Measurements from ENCODE around the gene ASPSCR1. TPM values are rescaled to one million over a fixed set of nuclear protein-coding genes. Genes with fewer than 3 reads are reported as not detected.
"Not testable (repeated sequence)": the region's sequence is repeated elsewhere in the genome, so short reads cannot be mapped to it uniquely, and the experiment has no call there.

ASPSCR1 gene
- total and polyA plus RNA-seq, 2 of the 13 experiments (the other 11 are each of a cell fraction or from before 2014, with no cell fraction given), result 274 to 314 TPM

DNA sequence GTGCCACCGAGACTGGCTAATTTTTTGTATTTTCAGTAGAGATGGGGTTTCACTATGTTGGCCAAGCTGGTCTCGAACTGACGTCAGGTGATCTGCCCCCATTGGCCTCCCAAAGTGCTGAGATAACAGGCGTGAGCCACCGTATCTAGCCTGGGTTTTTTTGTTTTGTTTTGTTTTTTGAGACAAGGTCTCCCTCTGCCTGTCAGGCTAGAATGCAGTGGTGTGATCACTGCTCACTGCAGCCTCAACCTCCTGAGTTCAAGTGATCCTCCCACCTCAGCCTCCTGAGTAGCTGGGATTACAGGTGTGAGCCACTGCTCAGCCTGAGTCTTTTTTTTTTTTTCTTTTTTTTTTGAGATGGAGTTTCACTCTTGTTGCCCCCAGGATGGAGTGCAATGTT is 24.0 kb upstream of the ASPSCR1 start:
- DNase-seq (ENCODE audit: low spot score); H3K27me3 ChIP-seq (ENCODE audit: control insufficient read depth in 1 of 2, insufficient read depth in 2 of 2, low read length in 2 of 2); in situ Hi-C loops (cut with HindIII; ENCODE audit: extremely low pct_ligation_motif_present, low pct_unique_long_range_greater_than_20kb); FAIRE-seq; H3K4me2 ChIP-seq (ENCODE audit: low read depth, low read length); H3K27ac ChIP-seq (ENCODE audit: extremely low read length, insufficient read depth, low read length); H3K4me3 ChIP-seq (replicated peaks in 1 of 3; ENCODE audit: insufficient read depth in 1 of 3, low read depth in 2 of 3, low read length in 3 of 3); ATAC-seq; H3K9me3 ChIP-seq (ENCODE audit: low read length); H2AFZ ChIP-seq (ENCODE audit: low read length); H3K9ac ChIP-seq (ENCODE audit: insufficient read depth, low read depth, low read length); CTCF ChIA-PET (ENCODE audit: low intra/inter-chr PET ratio, low total read pairs); BruUV-seq (replicated peaks): not testable (repeated sequence)
- H3K79me2 ChIP-seq (ENCODE audit: insufficient read depth, low read length), result peaks cover 19% of the 10 kb centered on the region
- 74% methylated on average over 5 of the region's 5 CpGs for whole genome bisulfite sequencing (ENCODE audit: low lambda C conversion rate)
- intact Hi-C loops (cut with micrococcal nuclease; ENCODE audit: unreplicated experiment), result loop anchor here (1.0 kb wide), 1 partner anchor 9 kb away; no protein-coding TSS in a partner anchor
- TF ChIP-seq STAG1 (CRISPR knock-in tag; IDR thresholded peaks at IDR 0.05) (peak; percentile 41; the same call in 1 of the 2 replicates), ZMYM3 (CRISPR knock-in tag; IDR thresholded peaks at IDR 0.05) (peak; percentile 54; the same call in 1 of the 2 replicates), POLR2A (IDR thresholded peaks at IDR 0.05; ENCODE audit: insufficient read depth in 1 of 2, low read depth in 2 of 2, low read length in 2 of 2) (0 out of 4 replicates have a peak, but pooled peaks of 1 of the 2 experiments have one; percentile 11), ZNF460 (CRISPR knock-in tag; IDR thresholded peaks at IDR 0.05; ENCODE audit: borderline replicate concordance) (0 out of 2 replicates have a peak, but pooled peaks have one; percentile 27), ZNF746 (CRISPR knock-in tag; IDR thresholded peaks at IDR 0.05) (0 out of 2 replicates have a peak, but pooled peaks have one; percentile 6), ZFX (CRISPR knock-in tag; IDR thresholded peaks at IDR 0.05; ENCODE audit: low read depth) (0 out of 2 replicates have a peak, but pooled peaks have one; percentile 7)
- TF ChIP-seq, protein P1, sequence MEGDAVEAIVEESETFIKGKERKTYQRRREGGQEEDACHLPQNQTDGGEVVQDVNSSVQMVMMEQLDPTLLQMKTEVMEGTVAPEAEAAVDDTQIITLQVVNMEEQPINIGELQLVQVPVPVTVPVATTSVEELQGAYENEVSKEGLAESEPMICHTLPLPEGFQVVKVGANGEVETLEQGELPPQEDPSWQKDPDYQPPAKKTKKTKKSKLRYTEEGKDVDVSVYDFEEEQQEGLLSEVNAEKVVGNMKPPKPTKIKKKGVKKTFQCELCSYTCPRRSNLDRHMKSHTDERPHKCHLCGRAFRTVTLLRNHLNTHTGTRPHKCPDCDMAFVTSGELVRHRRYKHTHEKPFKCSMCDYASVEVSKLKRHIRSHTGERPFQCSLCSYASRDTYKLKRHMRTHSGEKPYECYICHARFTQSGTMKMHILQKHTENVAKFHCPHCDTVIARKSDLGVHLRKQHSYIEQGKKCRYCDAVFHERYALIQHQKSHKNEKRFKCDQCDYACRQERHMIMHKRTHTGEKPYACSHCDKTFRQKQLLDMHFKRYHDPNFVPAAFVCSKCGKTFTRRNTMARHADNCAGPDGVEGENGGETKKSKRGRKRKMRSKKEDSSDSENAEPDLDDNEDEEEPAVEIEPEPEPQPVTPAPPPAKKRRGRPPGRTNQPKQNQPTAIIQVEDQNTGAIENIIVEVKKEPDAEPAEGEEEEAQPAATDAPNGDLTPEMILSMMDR (CRISPR knock-in tag; IDR thresholded peaks at IDR 0.05), result peak; percentile 42
- TF ChIP-seq, protein P2, sequence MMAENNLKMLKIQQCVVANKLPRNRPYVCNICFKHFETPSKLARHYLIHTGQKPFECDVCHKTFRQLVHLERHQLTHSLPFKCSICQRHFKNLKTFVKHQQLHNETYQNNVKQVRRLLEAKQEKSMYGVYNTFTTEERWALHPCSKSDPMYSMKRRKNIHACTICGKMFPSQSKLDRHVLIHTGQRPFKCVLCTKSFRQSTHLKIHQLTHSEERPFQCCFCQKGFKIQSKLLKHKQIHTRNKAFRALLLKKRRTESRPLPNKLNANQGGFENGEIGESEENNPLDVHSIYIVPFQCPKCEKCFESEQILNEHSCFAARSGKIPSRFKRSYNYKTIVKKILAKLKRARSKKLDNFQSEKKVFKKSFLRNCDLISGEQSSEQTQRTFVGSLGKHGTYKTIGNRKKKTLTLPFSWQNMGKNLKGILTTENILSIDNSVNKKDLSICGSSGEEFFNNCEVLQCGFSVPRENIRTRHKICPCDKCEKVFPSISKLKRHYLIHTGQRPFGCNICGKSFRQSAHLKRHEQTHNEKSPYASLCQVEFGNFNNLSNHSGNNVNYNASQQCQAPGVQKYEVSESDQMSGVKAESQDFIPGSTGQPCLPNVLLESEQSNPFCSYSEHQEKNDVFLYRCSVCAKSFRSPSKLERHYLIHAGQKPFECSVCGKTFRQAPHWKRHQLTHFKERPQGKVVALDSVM (CRISPR knock-in tag; IDR thresholded peaks at IDR 0.05), result peak; percentile 97
- POLR2A ChIA-PET, result interaction anchor here (0.9 to 9.7 kb wide), 14 partner anchors 9 to 93 kb away, joined by 3 to 136 read pairs (median 17); partner anchors contain the start of genes CENPX, DCXR, LRRC45 and MAFG
- peaks cover 27 to 46% of the 10 kb centered on the region in 2 experiments for H3K36me3 ChIP-seq (replicated peaks in 1 of 2; ENCODE audit: control insufficient read depth in 1 of 2, insufficient read depth in 2 of 2, low read length in 2 of 2)
- peaks cover 63% of the 10 kb centered on the region for H3K4me1 ChIP-seq (ENCODE audit: insufficient read depth, low read length)
- peaks cover 19% of the 10 kb centered on the region for H4K20me1 ChIP-seq (ENCODE audit: insufficient read depth, low read length)
